HG03439 (cell line): Measurements from ENCODE around the gene RAB2B.
A peak's percentile ranks its signal among the peaks of the same experiment; 100 is the strongest.

Source experiments
- ATAC-seq: cut with Tn5 transposase; IDR thresholded peaks from one replicate; pipeline ENCODE4 v1.9.1; 2021; ENCODE audit warnings: mild to moderate bottlenecking, moderate library complexity; ENCODE audit not compliant: unreplicated experiment

The RAB2B gene

DNA sequence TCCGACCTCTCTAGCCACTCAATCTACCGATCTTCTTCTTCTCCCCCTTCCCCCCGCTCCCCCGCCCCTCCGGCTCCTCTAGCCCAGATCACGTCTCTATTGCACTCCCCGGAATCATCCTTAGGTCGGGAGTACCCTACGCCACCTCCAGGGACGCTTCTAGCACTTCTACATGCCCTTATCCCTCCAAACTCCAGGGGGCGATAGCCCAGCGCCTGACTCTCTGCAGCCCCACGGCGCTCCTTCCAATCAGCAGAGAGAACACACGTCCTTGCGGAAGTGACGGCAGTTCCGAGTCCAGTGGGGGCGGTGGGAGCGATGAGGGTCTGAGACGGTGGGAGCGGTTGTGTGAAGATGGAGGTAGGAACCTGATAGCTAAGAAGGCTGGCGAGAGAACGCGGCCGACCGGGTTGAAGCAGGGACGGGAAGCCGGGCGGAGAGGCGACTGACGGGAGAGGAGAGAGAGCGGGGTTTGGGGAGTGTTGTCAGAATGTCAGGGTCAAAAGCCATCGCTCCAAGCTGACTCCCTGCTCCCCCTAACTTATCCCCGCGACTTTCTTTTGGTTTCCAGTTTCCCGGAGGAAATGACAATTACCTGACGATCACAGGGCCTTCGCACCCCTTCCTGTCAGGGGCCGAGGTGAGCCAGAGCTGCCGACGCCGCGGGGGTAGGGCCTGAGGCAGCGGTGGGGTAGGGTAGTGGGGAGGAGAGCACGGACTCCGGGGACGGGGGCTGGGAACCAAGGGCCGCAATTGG lies at the start of gene RAB2B, which contains the start of gene TOX4:
Gene RAB2B (minus strand): TSS at position 35 of the 757 bp plus-strand sequence. CDS start 87 bp downstream, outside the sequence.
Gene TOX4 (plus strand): TSS at position 271 of the 757 bp plus-strand sequence. CDS start 84 bp downstream, at position 355.
- ATAC-seq, result peak; percentile 99

DNA sequence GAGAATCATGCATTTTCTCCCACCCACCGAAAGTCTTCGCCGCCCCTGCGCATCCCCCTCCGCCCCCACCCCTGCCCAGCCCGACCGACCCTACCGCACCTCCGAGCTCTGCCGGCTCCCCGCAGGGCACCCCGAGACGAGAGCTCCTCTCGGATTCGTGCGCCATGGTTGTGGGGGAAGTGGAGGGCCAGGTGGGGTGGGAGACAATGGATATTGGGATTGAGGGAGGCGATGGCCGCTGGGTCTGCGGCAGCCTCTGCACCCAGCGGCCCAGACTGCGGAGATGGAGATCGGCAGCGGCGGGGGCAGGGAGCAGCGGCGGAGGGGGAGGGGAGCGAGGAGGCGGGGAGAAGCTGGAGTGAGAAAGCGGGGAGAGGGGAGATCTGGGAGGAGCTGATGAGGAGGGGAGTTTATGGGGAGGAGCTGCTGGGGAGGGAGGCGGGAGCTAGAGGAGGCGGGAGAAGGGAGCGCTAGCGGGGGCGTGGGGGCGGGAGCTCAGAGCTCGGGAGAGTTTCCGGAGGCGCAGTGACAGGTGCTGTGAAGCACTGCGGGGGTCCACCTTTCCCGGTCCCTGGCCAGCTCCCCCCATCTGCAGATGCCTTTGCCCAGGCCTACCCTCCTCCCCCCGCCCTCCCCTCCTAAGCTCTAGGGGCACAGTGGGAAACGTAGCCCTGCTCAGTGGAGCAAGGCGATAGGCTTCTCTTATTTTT lies 49.4 kb upstream of the RAB2B start, which contains the start of gene SALL2:
Gene SALL2 (minus strand): TSS at position 385 of the 710 bp plus-strand sequence. CDS start 219 bp downstream, at position 166.
- ATAC-seq, result no peak

GRCh38 chr14:21525571-21525961 lies 48.8 kb upstream of the RAB2B start:
- ATAC-seq, result no peak

DNA sequence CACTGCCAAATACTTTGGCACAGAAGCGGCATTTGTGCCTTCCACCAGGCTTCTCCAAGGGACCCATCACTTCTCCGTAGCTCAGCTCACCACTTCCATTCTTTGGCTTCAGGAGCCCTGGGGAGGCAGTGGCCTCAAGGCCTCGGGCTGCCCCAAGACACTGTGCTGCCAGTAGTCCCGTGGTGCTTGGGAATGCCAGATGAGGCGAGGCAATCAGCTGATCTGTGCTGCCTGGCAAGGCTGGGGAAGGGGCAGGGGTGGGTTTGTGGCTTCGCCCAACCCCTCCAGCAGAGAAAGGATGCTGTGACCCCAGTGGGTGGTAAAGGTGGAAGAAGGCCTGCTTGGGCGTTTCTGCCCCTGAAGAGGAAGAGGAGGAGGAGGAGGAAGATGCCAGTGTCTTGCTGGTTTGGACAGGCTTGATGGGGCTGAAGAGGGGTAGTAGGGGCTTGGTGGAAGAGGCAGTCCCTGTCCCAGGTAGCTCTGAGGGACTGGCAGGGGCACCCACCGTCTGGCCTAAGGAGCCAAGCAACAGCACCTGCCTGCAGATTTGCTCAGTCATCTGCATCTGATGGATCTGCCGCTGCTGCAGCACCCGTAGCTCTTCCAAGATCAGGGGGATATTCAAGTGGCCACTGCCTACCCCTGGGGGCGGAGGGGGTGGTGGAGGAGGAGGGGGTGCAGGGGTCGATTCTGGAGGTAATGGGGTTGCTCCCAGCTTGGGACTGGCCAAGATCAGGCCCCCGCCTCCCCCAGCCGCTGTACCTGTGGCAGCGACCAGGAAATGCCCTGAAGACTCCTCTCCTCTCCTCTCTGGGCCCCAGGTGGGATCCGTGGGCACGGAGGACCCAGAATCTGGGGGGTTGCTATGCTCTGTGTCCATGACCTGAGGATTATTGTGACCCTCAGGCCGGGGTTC lies 48.1 kb upstream of the RAB2B start:
- no peak for ATAC-seq

GRCh38 chr14:21523203-21523602 lies 46.4 kb upstream of the RAB2B start:
- ATAC-seq, result no peak

DNA sequence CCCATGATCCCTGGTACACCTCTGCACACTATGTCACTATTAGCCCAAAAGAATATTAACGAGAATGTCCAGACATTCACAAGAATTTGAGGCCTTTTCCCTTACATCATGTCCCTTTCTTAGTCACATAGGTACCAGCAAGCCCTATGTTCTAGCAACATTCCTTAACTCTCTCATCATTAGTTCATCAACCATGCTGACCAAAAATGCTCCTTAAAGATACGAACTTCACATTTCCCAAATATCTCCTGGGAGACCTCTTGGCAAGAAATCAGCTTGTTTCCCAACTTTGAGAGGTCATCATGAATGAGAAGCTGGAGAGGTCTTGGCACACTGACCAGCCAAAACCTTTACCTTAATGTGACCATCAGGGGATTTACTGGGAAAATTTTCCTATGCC lies 44.7 kb upstream of the RAB2B start:
- no peak for ATAC-seq

DNA sequence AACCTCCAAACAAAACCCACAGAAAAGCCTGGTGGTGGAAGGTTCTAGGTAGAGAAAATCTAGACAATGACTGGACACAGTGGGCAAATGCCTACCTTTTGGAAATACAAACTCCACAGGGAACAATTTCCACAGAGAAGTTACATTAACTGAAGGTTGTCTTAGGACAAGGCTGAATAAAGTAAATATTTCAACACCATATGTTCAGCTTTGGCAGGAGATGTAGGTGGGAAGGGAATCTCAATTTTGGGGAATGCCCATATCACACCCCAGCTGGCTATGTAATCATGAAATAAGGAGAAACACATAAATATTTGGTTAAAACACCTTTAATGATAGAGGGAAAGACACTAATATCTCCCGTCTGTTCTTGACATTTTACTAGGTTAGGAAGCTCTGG lies 44.0 kb upstream of the RAB2B start:
- no peak for ATAC-seq

GRCh38 chr14:21518725-21519124 lies 42.0 kb upstream of the RAB2B start:
- ATAC-seq, result no peak

DNA sequence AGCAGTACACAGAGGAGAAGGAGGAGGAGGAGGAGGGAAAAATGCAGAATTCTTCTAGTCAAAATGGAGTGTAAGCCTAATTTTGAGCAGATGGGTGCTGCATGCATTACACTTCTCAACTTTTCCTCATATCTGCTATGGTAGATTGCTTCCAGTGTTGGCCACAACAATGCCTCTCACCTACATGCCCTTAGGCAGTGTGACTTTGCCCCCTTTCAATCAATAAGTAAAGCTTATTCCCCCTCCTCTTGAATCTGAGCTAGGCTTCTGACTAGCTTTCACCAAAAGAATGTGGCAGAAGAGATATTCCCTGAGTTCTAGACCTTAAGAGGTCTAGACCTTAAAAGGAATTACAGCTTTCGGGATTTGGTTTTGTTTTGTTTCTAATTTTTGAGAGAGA lies 37.6 kb upstream of the RAB2B start:
- no peak for ATAC-seq

DNA sequence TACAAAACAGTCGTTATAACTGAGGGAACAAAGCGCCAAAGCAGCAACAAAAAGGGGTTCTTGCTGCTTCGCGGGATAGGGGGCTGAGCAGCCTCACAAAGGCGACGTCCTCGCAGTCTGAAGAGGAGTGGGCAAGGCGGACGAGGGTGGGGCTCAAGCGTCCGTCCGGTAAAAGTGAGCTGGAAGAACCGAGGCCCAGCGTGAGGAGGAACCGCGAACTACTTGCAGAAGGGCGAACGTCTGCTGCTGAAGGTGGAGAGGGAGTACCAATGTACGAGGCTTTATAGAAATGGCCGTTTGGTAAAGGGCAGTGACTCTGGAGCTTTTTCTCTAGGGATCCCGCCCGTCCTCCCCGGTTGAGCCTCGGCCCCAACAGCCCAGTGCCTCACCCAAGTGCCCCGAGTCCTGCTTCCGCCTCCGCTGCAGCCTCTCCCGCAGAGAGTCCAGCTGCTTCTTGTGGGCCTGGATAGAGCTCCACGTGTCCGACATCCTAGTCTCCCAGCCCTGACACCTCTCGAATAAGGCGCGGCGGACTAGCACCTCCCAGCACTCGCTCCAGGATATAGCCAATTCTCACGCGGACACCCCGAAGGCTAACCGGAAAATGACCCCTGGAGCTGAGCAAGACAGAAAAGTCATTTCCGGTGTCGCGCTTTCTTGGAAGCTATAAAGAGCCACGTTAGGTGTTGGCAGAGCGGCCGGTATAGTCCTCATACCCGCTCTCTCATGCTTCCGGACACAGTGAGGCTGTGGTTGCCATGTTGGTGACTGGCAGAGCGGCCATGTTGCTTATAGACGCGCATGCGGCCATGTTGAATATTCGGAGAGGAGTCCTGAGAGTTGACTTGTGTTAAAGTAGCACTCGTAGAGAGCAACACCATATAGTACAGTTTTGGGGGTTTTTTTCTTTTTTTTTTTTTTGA lies 34.2 kb upstream of the RAB2B start, which contains the start of gene METTL3:
Gene METTL3 (minus strand): TSS at position 606 of the 923 bp plus-strand sequence. CDS start 117 bp downstream, at position 489.
- ATAC-seq, result peak; percentile 96

- no peak for ATAC-seq
Measured at GRCh38 chr14:21509432-21510143, 32.8 kb upstream of the RAB2B start.

GRCh38 chr14:21506557-21506956 lies 29.8 kb upstream of the RAB2B start:
- no peak for ATAC-seq

DNA sequence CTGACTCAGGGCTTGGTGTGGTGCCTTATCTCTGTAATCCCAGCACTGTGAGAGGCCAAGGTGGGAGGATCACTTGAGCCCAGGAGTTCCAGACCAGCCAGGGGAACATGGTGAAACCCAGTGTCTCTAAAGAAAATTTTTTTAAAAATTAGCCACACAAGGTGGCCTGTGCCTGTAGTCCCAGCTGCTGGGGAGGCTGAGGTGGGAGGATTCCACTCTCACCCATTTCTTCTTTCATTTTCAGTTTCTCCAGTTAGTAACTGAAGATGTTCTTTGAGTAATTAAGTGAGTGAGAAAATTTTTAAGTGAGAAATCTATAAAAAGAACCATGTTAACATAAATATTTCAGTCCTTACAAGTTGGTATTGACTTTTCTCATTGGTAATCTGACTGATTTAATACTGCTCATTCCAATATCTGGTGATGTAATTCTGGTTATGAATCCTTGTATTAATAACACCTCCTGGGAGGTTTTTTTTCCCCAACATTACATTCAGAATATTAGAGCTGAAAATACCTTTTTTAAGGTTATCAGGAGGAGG lies 28.3 kb upstream of the RAB2B start:
- ATAC-seq, result peak; percentile 76

DNA sequence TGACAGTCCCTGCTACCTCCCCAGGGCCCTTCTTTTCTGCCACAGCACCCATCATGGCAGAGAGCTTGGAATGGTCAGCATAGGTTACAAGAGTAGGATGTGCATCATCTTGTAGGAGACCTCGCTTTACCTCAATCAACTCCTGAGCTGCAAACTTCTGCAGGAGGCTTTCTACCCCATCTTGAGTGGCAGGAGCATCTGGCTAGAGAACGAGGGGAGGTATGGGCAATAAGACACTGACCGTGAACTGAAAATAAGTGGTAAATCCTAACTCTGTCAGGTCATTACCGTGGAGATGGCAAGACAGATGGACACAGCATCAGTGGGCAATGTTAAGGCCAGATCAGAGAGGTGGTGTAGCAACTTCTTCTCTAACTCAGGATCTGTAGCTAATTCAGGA lies 26.6 kb upstream of the RAB2B start:
- ATAC-seq, result no peak

GRCh38 chr14:21501568-21501967 lies 24.8 kb upstream of the RAB2B start:
- ATAC-seq, result no peak

DNA sequence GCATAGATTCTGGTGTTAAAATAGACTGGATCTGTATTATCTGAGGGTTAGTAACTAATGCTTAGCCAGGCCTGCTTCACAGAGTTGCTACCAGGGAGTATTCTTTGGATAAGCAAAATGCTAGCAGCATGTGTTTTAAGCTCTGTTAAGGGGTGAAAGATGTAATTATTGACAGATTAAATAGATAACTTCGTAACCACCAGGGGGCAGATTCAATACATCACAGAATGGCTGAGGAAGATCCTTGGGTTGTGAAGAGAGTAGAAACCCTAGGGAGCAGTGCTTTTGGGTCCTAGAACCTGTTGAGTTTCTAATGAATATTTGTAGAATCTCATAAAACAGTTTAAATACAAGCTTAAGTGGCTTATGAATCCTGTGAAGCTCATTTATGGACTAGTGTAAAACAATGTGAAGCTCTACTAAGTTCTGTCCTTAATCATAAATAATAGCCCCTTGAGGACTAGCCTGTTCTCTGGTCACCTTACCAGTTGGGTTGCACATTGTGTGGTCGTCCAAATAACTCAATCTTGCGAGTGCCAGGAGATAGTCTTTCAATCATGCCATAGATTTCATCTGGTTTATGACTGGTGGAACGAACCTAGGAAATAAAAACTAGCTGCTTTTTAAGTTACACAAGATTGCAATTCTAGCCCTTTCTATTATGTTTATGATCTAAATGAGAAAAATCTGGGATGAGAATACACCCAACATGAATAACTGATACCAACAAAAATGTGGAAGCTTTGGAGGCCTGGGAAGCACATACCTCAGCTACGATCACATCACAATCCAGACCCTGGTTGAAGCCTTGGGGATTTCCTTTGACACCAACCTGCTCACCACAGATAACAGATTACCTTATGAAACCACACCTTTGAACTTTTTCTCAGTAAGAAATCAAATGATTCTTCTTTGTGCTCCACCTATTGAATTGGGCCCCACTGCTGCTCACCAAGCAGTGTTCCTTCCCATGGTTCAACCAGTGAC lies 22.1 kb upstream of the RAB2B start:
- no peak for ATAC-seq

DNA sequence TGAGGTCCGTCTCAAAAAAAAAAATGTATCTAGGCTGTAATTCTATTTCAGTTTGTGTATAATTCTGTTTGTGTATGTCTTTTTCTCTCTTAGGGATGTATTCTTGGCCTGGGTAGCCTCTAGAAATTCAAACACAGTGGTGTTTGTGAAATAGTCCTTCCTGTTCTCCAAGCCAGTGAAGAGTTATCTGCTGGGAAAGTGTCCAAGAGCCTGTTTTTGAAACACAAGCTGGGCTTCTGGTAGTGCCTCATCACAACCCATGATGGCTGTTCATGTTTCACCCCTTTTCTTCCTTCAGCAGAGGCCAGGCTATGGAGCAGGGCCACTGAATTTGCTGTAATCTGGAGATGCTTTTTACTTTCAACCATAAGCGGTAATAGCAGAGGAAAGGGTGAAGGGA lies 19.7 kb upstream of the RAB2B start:
- no peak for ATAC-seq
